Stimulated activated CD4-positive, alpha-beta T cell treated with anti-CD3 and anti-CD28 coated beads, TNF-alpha, amount 100 ng/mL, for 24 hours (primary cell): ENCODE measurements around the gene OR52E8.

Source experiments
- DNase-seq, 3 experiments: peaks; one replicate each; pipeline ENCODE4 v3.0.0-alpha.2; 2020; ENCODE audit warnings: low read depth in 3 of 3

Gene OR52E8

GRCh38 chr11:5857590-5857989 is at the start of gene OR52E8:
Gene OR52E8, minus strand, starts transcription at chr11:5857690. Its CDS starts 0 bp downstream, at chr11:5857690.
- no peak for DNase-seq

- DNase-seq = no peak
These were observed 42.0 kb upstream of the OR52E8 start for GRCh38 chr11:5899534-5899933.

GRCh38 chr11:5892908-5893307 is 35.4 kb upstream of the OR52E8 start, which contains the start of gene OR52E5:
Gene OR52E5, plus strand, starts transcription at chr11:5893208. Its CDS starts 7,569 bp downstream, at chr11:5900777.
- no peak for DNase-seq

GRCh38 chr11:5891216-5891800 is 33.8 kb upstream of the OR52E8 start:
- DNase-seq = no peak

- DNase-seq = no peak
These were observed 30.2 kb upstream of the OR52E8 start for GRCh38 chr11:5887661-5888060.

GRCh38 chr11:5887172-5887571 is 29.7 kb upstream of the OR52E8 start:
- DNase-seq = no peak

GRCh38 chr11:5881756-5882155 is 24.3 kb upstream of the OR52E8 start:
- no peak for DNase-seq

- no peak for DNase-seq
These were observed 22.8 kb upstream of the OR52E8 start, which contains the start of gene OR52E4 for GRCh38 chr11:5880329-5880728. Gene OR52E4, plus strand, starts transcription at chr11:5880629. Its CDS starts 3,664 bp downstream, at chr11:5884293.

- no peak for DNase-seq
These were observed 21.1 kb upstream of the OR52E8 start for GRCh38 chr11:5878564-5878963.

- no peak for DNase-seq
These were observed 8.3 kb upstream of the OR52E8 start for GRCh38 chr11:5865826-5866225.

GRCh38 chr11:5851002-5851401 is 6.5 kb downstream of the OR52E8 start:
- DNase-seq = no peak

- DNase-seq = no peak
These were observed 9.8 kb downstream of the OR52E8 start for GRCh38 chr11:5847711-5848110.

GRCh38 chr11:5846701-5847100 is 10.8 kb downstream of the OR52E8 start:
- DNase-seq = no peak

- no peak for DNase-seq
These were observed 15.7 kb downstream of the OR52E8 start, which contains the start of gene OR52E6 for GRCh38 chr11:5841797-5842196. Gene OR52E6, minus strand, starts transcription at chr11:5841897. Its CDS starts 0 bp downstream, at chr11:5841897.

GRCh38 chr11:5837695-5838094 is 19.8 kb downstream of the OR52E8 start:
- no peak for DNase-seq

- DNase-seq = no peak
These were observed 24.0 kb downstream of the OR52E8 start for GRCh38 chr11:5833446-5833845.

GRCh38 chr11:5831196-5831829 is 26.2 kb downstream of the OR52E8 start:
- no peak for DNase-seq

- no peak for DNase-seq
These were observed 39.1 kb downstream of the OR52E8 start for GRCh38 chr11:5818245-5818886.

- no peak for DNase-seq
These were observed 42.0 kb downstream of the OR52E8 start for GRCh38 chr11:5815534-5815933.

- DNase-seq = no peak
These were observed 47.3 kb downstream of the OR52E8 start for GRCh38 chr11:5809905-5810795.

- DNase-seq = no peak
These were observed 48.4 kb downstream of the OR52E8 start for GRCh38 chr11:5809122-5809519.
